ENCODE results near the gene NFE2L1.

DNA sequence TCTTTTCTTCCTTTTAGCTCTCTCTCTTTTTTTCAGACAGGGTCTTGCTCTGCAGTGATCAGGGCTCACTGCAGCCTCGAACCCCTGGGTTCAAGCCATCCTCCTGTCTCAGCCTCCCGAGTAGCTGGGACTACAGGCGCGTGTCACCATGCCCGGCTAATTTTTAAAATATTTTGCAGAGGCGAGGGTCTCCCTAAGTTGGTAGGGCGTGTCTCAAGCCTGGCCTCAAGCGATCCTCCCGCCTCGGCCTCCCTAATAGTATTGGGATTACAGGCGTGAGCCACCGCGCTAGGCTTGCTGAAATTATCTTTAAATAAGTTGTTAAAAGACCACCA, 58.6 kb downstream of the NFE2L1 start:
- TF ChIP-seq POLR2AphosphoS5 (IDR thresholded peaks at IDR 0.05; ENCODE audit: low read depth, low read length), result no peak
- TF ChIP-seq POLR2A (IDR thresholded peaks at IDR 0.05; ENCODE audit: low read depth, low read length), result no peak
